Stomach (tissue), 9 donors: ENCODE measurements around the gene KCNQ1. TPM values are rescaled to one million over a fixed set of nuclear protein-coding genes. Genes with fewer than 3 reads are reported as not detected.

Experiments used
- DNase-seq, 2 donors: peaks; one replicate each; pipeline versions ENCODE4 v3.0.0 to v3.0.0-alpha.2; 2013 to 2019
- H3K27ac ChIP-seq, 5 donors: fragments of 200-600 bp in 4 of 5; sonication (generic) in 4 of 5; one replicate each; pipeline ENCODE4 v1.5.1; 2013 to 2019; ENCODE audit warnings: mild to moderate bottlenecking in 1 of 5, moderate library complexity in 1 of 5
- H3K27me3 ChIP-seq, 3 donors: fragments of 200-600 bp; sonication (generic); one replicate each; pipeline ENCODE4 v1.5.1; 2017 to 2019; ENCODE audit warnings: mixed run types in 1 of 3
- H3K36me3 ChIP-seq, 4 donors: fragments of 200-600 bp; sonication (generic); 1 replicate in 3 of 4; 2 replicates in 1 of 4; pipeline ENCODE4 v1.5.1; 2016 to 2019
- H3K4me1 ChIP-seq, 4 donors: fragments of 200-600 bp; sonication (generic); one replicate each; pipeline ENCODE4 v1.5.1; 2016 to 2019
- H3K4me3 ChIP-seq, 4 donors: fragments of 200-600 bp; sonication (generic) in 3 of 4; one replicate each; pipeline ENCODE4 v1.5.1; 2016 to 2019; ENCODE audit warnings: mild to moderate bottlenecking in 1 of 4
- H3K9me3 ChIP-seq, 4 donors: fragments of 200-600 bp; sonication (generic); one replicate each; pipeline ENCODE4 v1.5.1; 2016 to 2019
- CTCF ChIP-seq, 7 experiments: fragments of 450-650 bp in 4 of 7; fragments of 200-600 bp in 3 of 7; sonication (generic) in 3 of 7; IDR thresholded peaks; one replicate each; pipeline ENCODE4 v1.5.1; 2016 to 2019; ENCODE audit warnings: antibody characterized with exemption in 7 of 7, control low read depth in 2 of 7, mild to moderate bottlenecking in 1 of 7
- EP300 ChIP-seq: sonication (generic); formaldehyde crosslinking; IDR thresholded peaks from one replicate; pipeline ENCODE4 v1.6.1; 2017; ENCODE audit warnings: antibody characterized with exemption
- POLR2A ChIP-seq, 4 donors: fragments of 450-650 bp; IDR thresholded peaks; one replicate each; pipeline ENCODE4 v1.6.1; 2016; ENCODE audit warnings: antibody characterized with exemption in 4 of 4, control low read depth in 2 of 4, mild to moderate bottlenecking in 1 of 4, moderate library complexity in 1 of 4
- POLR2AphosphoS5 ChIP-seq, 3 donors: sonication (generic); formaldehyde crosslinking; IDR thresholded peaks; one replicate each; pipeline ENCODE4 v1.6.1; 2016; ENCODE audit warnings: antibody characterized with exemption in 3 of 3
- WGBS, 5 donors: extraction: QIAGEN DNeasy Blood & Tissue Kit in 3 of 5; methylation state at CpG; one replicate each; pipeline versions ENCODE4 v1.1.5 to v1.1.7; 2013 to 2018; 5-methylcytosine and 5-hydroxymethylcytosine counted together
- intact Hi-C: fragments of 100-400 bp; cut with DNase I; formaldehyde crosslinking; loops from one replicate; pipeline ENCODE4 v1.15.1; 2023; ENCODE audit warnings: low total_unique reads
- polyA plus RNA-seq, 3 donors: library from polyadenylated mRNA; stranded (reverse); fragments of 200-250 nt; gene quantifications; one replicate each; pipeline ENCODE4 v1.2.3, GENCODE V29; 2013
- total RNA-seq, 5 donors: library from RNA; depleted of rRNA; stranded (reverse); fragments of >200 nt; gene quantifications; one replicate each; pipeline versions ENCODE4 v1.1.0 to v1.2.3, GENCODE V29; 2014 to 2016
- donor health status: healthy with polysubstance abuse.
- donor health status: Bipolar disorder and iron deficiency.
- donor health status: healthy.

KCNQ1 gene
- total and polyA plus RNA-seq, 8 donors: 12.1 to 155 (median 49.0) TPM

GRCh38 chr11:2586793-2587131 lies 142.0 kb downstream of the KCNQ1 start:
- DNase-seq: no peak
- intact Hi-C loops: no loop called here
- TF ChIP-seq EP300: no peak
- no peak for TF ChIP-seq POLR2AphosphoS5 (IDR thresholded peaks at IDR 0.05)
- TF ChIP-seq CTCF (IDR thresholded peaks at IDR 0.05): no peak
- no peak for TF ChIP-seq POLR2A (IDR thresholded peaks at IDR 0.05)
- Histone ChIP-seq H3K36me3 (peaks cover 0 to 59% (median 46%) of the 10 kb centered on the region in 4 donors), H3K4me1 (no peaks in the 10 kb centered on the region), H3K4me3 (no peak overlapping the region), H3K9me3 (no peaks in the 10 kb centered on the region), H3K27ac (no peak overlapping the region), H3K27me3 (no peaks in the 10 kb centered on the region)
- 80 to 95% (median 91%) methylated on average over 3 to 5 of the region's 5 CpGs for WGBS, 5 donors

GRCh38 chr11:2587132-2587930 lies 142.5 kb downstream of the KCNQ1 start:
- Histone ChIP-seq H3K4me3 (no peak overlapping the region), H3K4me1 (no peaks in the 10 kb centered on the region), H3K36me3 (peaks cover 0 to 63% (median 51%) of the 10 kb centered on the region in 4 donors), H3K27me3 (no peaks in the 10 kb centered on the region), H3K9me3 (no peaks in the 10 kb centered on the region), H3K27ac (no peak overlapping the region)
- intact Hi-C loops: no loop called here
- 93 to 95% (median 95%) methylated on average over 8 to 20 of the region's 20 CpGs for WGBS, 5 donors
- DNase-seq: peak in 1 of 2 donors; percentile 21
- TF ChIP-seq POLR2A (IDR thresholded peaks at IDR 0.05) (no peak), EP300 (no peak)

GRCh38 chr11:2587976-2588748 lies 143.4 kb downstream of the KCNQ1 start:
- intact Hi-C loops: no loop called here
- Histone ChIP-seq H3K4me1 (no peaks in the 10 kb centered on the region), H3K36me3 (peaks cover 0 to 71% (median 56%) of the 10 kb centered on the region in 4 donors), H3K9me3 (no peaks in the 10 kb centered on the region), H3K27ac (no peak overlapping the region), H3K4me3 (no peak overlapping the region), H3K27me3 (no peaks in the 10 kb centered on the region)
- TF ChIP-seq POLR2A (IDR thresholded peaks at IDR 0.05) (no peak), CTCF (IDR thresholded peaks at IDR 0.05) (no peak), EP300 (no peak), POLR2AphosphoS5 (IDR thresholded peaks at IDR 0.05) (no peak)
- 89 to 93% (median 91%) methylated on average over 23 to 25 of the region's 25 CpGs for WGBS, 5 donors
- peak in 1 of 2 donors; percentile 14 for DNase-seq

GRCh38 chr11:2588809-2589537 lies 144.2 kb downstream of the KCNQ1 start:
- TF ChIP-seq POLR2AphosphoS5 (IDR thresholded peaks at IDR 0.05) (no peak), POLR2A (IDR thresholded peaks at IDR 0.05) (no peak), EP300 (no peak), CTCF (IDR thresholded peaks at IDR 0.05) (no peak)
- Histone ChIP-seq H3K27me3 (no peaks in the 10 kb centered on the region), H3K36me3 (peaks cover 0 to 71% (median 60%) of the 10 kb centered on the region in 4 donors), H3K9me3 (no peaks in the 10 kb centered on the region), H3K4me1 (no peaks in the 10 kb centered on the region), H3K27ac (no peak overlapping the region), H3K4me3 (no peak overlapping the region)
- WGBS, 5 donors: 79 to 91% (median 82%) methylated on average over 24 to 29 of the region's 29 CpGs
- intact Hi-C loops: no loop called here
- peak in 1 of 2 donors; percentile 50 for DNase-seq
